ENCODE results near the gene GRID1. TPM values are rescaled to one million over a fixed set of nuclear protein-coding genes. Genes with fewer than 3 reads are reported as not detected.

Gene GRID1
- total RNA-seq, 1 donor from 2014 or later, result 1.1 TPM

DNA sequence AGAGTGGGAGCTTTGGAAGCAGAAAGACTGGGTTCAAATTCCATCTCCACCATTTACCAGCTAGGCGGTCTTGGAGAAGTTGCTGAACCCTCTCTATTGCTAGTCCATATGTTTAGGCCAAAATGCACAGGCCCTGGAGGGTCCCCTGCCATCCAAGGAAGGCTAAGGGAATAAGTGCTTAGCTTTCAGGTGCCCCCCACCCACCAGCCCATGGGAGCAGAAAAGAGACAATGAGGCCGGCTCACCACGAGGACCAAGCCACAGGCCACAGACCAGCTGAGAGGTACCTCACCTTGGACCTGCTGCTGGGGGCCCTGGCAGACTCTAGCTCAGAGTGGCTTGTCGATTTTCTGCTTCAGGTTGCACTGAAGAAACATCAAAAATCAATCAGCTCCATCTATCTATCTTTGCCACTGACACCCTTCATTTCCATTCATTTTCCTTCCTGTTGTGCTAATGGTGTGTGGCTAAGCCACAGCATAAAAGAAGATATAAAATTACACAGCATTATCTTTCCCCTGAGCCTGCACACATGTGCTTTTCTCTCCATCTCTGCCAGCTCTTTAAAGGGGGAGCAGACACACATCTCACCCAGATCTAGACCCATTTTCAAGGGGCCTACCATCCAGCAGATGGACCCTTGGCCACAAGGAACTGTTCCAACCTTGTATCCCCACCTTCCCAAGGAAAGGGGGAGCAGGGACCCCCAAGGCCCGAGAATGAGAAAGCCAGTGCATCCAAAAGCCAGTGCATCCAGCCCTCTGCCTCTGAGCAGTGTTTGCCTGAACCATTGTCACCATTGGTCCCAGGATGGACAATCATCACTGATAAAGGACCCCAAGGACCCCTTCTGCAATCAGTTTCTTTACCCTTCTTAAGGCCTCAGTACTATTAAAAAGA lies 65.4 kb downstream of the GRID1 start:
- no peak overlapping the region for H3K27ac Mint-ChIP-seq (ENCODE audit: unreplicated experiment)
- peaks cover 21% of the 10 kb centered on the region for H3K27me3 Mint-ChIP-seq (ENCODE audit: low read depth)
- no peaks in the 10 kb centered on the region for H3K36me3 Mint-ChIP-seq (ENCODE audit: low read depth)
- no peak overlapping the region for H3K4me3 Mint-ChIP-seq
- DNase-seq (ENCODE audit: low read depth, low spot score), result no peak
- no peaks in the 10 kb centered on the region for H3K9me3 Mint-ChIP-seq
- no peaks in the 10 kb centered on the region for H3K4me1 Mint-ChIP-seq
- TF ChIP-seq CTCF (conservative IDR thresholded peaks at IDR 0.05), result no peak

DNA sequence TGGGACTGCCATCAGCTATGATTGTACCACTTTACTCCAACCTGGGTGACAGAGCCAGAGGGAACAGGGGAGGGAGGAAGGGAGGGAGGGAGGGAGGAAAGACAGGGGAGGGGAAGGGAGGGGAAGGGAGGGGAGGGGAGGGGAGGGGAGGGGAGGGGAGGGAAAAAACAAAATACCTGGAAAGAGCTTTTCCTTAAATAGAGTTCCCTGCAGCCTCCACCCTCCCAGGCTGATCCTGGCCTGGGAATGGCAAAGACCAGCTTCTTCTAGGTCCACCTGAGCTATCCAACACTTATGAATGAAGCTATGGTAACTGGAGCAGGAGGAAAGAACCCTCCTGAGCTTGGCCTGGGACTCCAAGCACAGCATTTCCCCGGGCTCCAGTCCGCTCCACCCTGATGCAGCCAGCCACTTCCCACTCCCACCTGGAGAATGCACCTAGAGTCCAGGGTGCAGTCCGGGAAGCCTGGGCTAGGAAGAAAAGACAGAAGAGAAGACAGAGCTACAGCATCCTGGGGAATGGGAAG lies 66.1 kb downstream of the GRID1 start:
- peak overlapping the region; percentile 12 for H3K27ac Mint-ChIP-seq (ENCODE audit: unreplicated experiment)
- no peak for DNase-seq (ENCODE audit: low read depth, low spot score)
- no peak for TF ChIP-seq CTCF (conservative IDR thresholded peaks at IDR 0.05)
- H3K4me3 Mint-ChIP-seq, result no peak overlapping the region
- no peaks in the 10 kb centered on the region for H3K9me3 Mint-ChIP-seq
- H3K27me3 Mint-ChIP-seq (ENCODE audit: low read depth), result peaks cover 19% of the 10 kb centered on the region
- H3K4me1 Mint-ChIP-seq, result no peaks in the 10 kb centered on the region
- H3K36me3 Mint-ChIP-seq (ENCODE audit: low read depth), result no peaks in the 10 kb centered on the region

DNA sequence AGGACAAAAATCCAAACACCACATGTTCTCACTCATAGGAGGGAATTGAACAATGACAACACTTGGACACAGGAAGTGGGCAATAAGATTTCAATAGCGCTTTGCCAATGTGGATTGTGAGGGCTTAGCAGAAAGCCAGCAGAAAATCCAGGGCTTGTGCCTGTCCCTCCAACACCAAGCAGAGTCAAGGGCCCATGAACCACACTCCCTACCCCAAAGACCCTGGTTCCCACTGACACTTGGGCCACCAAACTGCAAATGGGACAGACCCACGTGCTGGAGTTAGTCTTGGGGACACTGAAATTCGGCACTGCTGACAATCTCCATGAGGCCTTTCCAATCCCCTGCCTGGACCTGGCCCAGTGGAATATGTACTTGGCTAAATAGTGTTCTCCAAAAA lies 67.0 kb downstream of the GRID1 start:
- no peak overlapping the region for H3K27ac Mint-ChIP-seq (ENCODE audit: unreplicated experiment)
- H3K4me1 Mint-ChIP-seq, result no peaks in the 10 kb centered on the region
- H3K27me3 Mint-ChIP-seq (ENCODE audit: low read depth), result peaks cover 20% of the 10 kb centered on the region
- TF ChIP-seq CTCF (conservative IDR thresholded peaks at IDR 0.05), result no peak
- no peaks in the 10 kb centered on the region for H3K9me3 Mint-ChIP-seq
- DNase-seq (ENCODE audit: low read depth, low spot score), result no peak
- H3K36me3 Mint-ChIP-seq (ENCODE audit: low read depth), result no peaks in the 10 kb centered on the region
- H3K4me3 Mint-ChIP-seq, result no peak overlapping the region

- DNase-seq (ENCODE audit: low read depth, low spot score), result no peak
- no peaks in the 10 kb centered on the region for H3K36me3 Mint-ChIP-seq (ENCODE audit: low read depth)
- H3K9me3 Mint-ChIP-seq, result no peaks in the 10 kb centered on the region
- H3K27ac Mint-ChIP-seq (ENCODE audit: unreplicated experiment), result no peak overlapping the region
- no peak overlapping the region for H3K4me3 Mint-ChIP-seq
- H3K4me1 Mint-ChIP-seq, result no peaks in the 10 kb centered on the region
- TF ChIP-seq CTCF (conservative IDR thresholded peaks at IDR 0.05), result no peak
- peaks cover 18% of the 10 kb centered on the region for H3K27me3 Mint-ChIP-seq (ENCODE audit: low read depth)
Measured at GRCh38 chr10:86298501-86299001, 68.0 kb downstream of the GRID1 start.

GRCh38 chr10:86295791-86296190 lies 70.8 kb downstream of the GRID1 start:
- Mint-ChIP-seq H3K27me3 (ENCODE audit: low read depth) (peaks cover 16% of the 10 kb centered on the region), H3K4me1 (no peaks in the 10 kb centered on the region), H3K27ac (ENCODE audit: unreplicated experiment) (no peak overlapping the region), H3K4me3 (no peak overlapping the region), H3K9me3 (no peaks in the 10 kb centered on the region), H3K36me3 (ENCODE audit: low read depth) (no peaks in the 10 kb centered on the region)
- DNase-seq (ENCODE audit: low read depth, low spot score), result no peak
- TF ChIP-seq CTCF (conservative IDR thresholded peaks at IDR 0.05), result no peak

Measured in neural crest cell (in vitro differentiated cells).